GM12864 (cell line): ENCODE results near the gene CFAP69.

ENCODE experiments used
- DNase-seq: peaks from one replicate; pipeline ENCODE4 v3.0.0-alpha.2; 2011; ENCODE audit warnings: low read depth
- H3K4me3 ChIP-seq: 2 replicates; pipeline ENCODE4 v1.5.1; 2011; ENCODE audit warnings: mild to moderate bottlenecking, low read depth, low read length, control low read depth
- CTCF ChIP-seq: IDR thresholded peaks from 2 replicates; pipeline ENCODE4 v1.5.1; 2011; ENCODE audit warnings: low read depth, mild to moderate bottlenecking, moderate library complexity, low read length, control low read depth, inconsistent platforms; ENCODE audit errors: missing control alignments

The CFAP69 gene

GRCh38 chr7:90231304-90231703 is 13.7 kb upstream of the CFAP69 start:
- no peak for TF ChIP-seq CTCF
- no peak overlapping the region for H3K4me3 ChIP-seq
- no peak for DNase-seq

- H3K4me3 ChIP-seq, result no peak overlapping the region
- no peak for TF ChIP-seq CTCF
- DNase-seq, result no peak
These were observed 12.5 kb upstream of the CFAP69 start for GRCh38 chr7:90232430-90232829.

GRCh38 chr7:90233569-90233968 is 11.4 kb upstream of the CFAP69 start:
- no peak for DNase-seq
- TF ChIP-seq CTCF, result no peak
- no peak overlapping the region for H3K4me3 ChIP-seq

GRCh38 chr7:90236721-90237289 is 8.2 kb upstream of the CFAP69 start:
- H3K4me3 ChIP-seq, result no peak overlapping the region
- DNase-seq, result no peak
- TF ChIP-seq CTCF, result no peak

- TF ChIP-seq CTCF, result no peak
- H3K4me3 ChIP-seq, result no peak overlapping the region
- no peak for DNase-seq
These were observed 7.0 kb upstream of the CFAP69 start for GRCh38 chr7:90238022-90238421.

- H3K4me3 ChIP-seq, result no peak overlapping the region
- no peak for DNase-seq
- TF ChIP-seq CTCF, result no peak
These were observed 6.4 kb upstream of the CFAP69 start for GRCh38 chr7:90238583-90238982.

GRCh38 chr7:90239050-90239449 is 5.9 kb upstream of the CFAP69 start:
- no peak for TF ChIP-seq CTCF
- no peak for DNase-seq
- H3K4me3 ChIP-seq, result no peak overlapping the region
